K562 (cell line): ENCODE results near the gene SLC25A33. TPM values are rescaled to one million over a fixed set of nuclear protein-coding genes. Genes with fewer than 3 reads are reported as not detected.

Source experiments
- ADNP ChIP-seq: fragments of 200-800 bp; sonication (Bioruptor generic); IDR thresholded peaks from 2 replicates; pipeline ENCODE4 v1.6.1; 2016; ENCODE audit warnings: missing genetic modification characterization, missing compliant biosample characterization
- AFF1 ChIP-seq, 2 experiments: fragments of 450-650 bp; IDR thresholded peaks; 2 replicates each; pipeline ENCODE4 v1.6.1; 2018; ENCODE audit warnings: mild to moderate bottlenecking in 2 of 2, low read depth in 1 of 2; ENCODE audit not compliant: partially characterized antibody in 2 of 2
- E2F4 ChIP-seq: sonication (generic); formaldehyde crosslinking; IDR thresholded peaks from 2 replicates; pipeline ENCODE4 v1.8.0; 2022; ENCODE audit warnings: mild to moderate bottlenecking, low read depth, missing genetic modification reagents
- MYC ChIP-seq, 2 experiments: fragments of 250-450 bp in 1 of 2; sonication (Bioruptor Pico) in 1 of 2; IDR thresholded peaks; 2 replicates each; pipeline versions ENCODE4 v1.5.1 to v1.6.1; 2012 to 2021; ENCODE audit warnings: low read depth in 2 of 2, borderline replicate concordance in 1 of 2, improper control_type of control experiment in 1 of 2, low read length in 1 of 2, mild to moderate bottlenecking in 1 of 2, moderate library complexity in 1 of 2
- NRF1 ChIP-seq, 2 experiments: fragments of 450-650 bp; IDR thresholded peaks in 1 of 2; conservative IDR thresholded peaks in 1 of 2; 2 replicates each; pipeline ENCODE4 v1.6.1; 2014; ENCODE audit warnings: mild to moderate bottlenecking in 2 of 2
- TCFL5 ChIP-seq: fragments of 250-450 bp; sonication (Bioruptor Pico); conservative IDR thresholded peaks from 2 replicates; pipeline ENCODE4 v1.6.1; 2021; ENCODE audit warnings: mild to moderate bottlenecking, moderate library complexity, matching md5 sums
- THAP7 ChIP-seq: fragments of 250-450 bp; sonication (Bioruptor Pico); IDR thresholded peaks from 2 replicates; pipeline ENCODE4 v1.5.0; 2021
- YY1 ChIP-seq, 3 experiments: IDR thresholded peaks; 2 replicates each; pipeline ENCODE4 v1.6.1; 2011; ENCODE audit warnings: low read length in 2 of 3, mild to moderate bottlenecking in 2 of 3, moderate library complexity in 2 of 3, borderline replicate concordance in 1 of 3, control low read depth in 1 of 3, low read depth in 1 of 3; ENCODE audit not compliant: insufficient read depth in 3 of 3, insufficient replicate concordance in 2 of 3, control insufficient read depth in 1 of 3, insufficient read length in 1 of 3; ENCODE audit errors: extremely low read depth in 1 of 3
- ZNF445 ChIP-seq: fragments of 250-450 bp; sonication (Bioruptor Pico); IDR thresholded peaks from 2 replicates; pipeline ENCODE4 v1.4.0; 2020; ENCODE audit warnings: low read depth, mild to moderate bottlenecking, moderate library complexity
- ZNF512 ChIP-seq: IDR thresholded peaks from 2 replicates; pipeline ENCODE4 v1.6.1; 2016; ENCODE audit warnings: missing genetic modification characterization, missing compliant biosample characterization
- ZNF589 ChIP-seq: fragments of 200-800 bp; sonication (Bioruptor generic); IDR thresholded peaks from 2 replicates; pipeline ENCODE4 v1.6.1; 2016; ENCODE audit warnings: low read depth, missing genetic modification characterization, missing compliant biosample characterization
- ZNF639 ChIP-seq, 2 experiments: fragments of 200-800 bp in 1 of 2; sonication (Bioruptor generic) in 1 of 2; sonication (generic) in 1 of 2; formaldehyde crosslinking in 1 of 2; IDR thresholded peaks in 1 of 2; conservative IDR thresholded peaks in 1 of 2; 2 replicates each; pipeline versions ENCODE4 v1.5.0 to v1.6.1; 2016 to 2020; ENCODE audit warnings: missing compliant biosample characterization in 1 of 2, missing genetic modification characterization in 1 of 2, missing genetic modification reagents in 1 of 2
- polyA plus RNA-seq, 8 experiments: library from polyadenylated mRNA; depleted of rRNA in 4 of 8; stranded (reverse) in 5 of 8; unstranded in 3 of 8; fragments of >200 nt; fragmentation: Nextera tagmentation in 2 of 8; fragmentation: Illumina TruSeq in 1 of 8; extraction: Ambion mirVana in 2 of 8; extraction: Trizol in 1 of 8; gene quantifications; 2 replicates each; pipeline versions ENCODE4 v1.2.1 to v1.2.3, GENCODE V29; 2011 to 2014; ENCODE audit warnings: inconsistent platforms in 1 of 8, missing spikeins in 1 of 8
- total RNA-seq, 7 experiments: library from RNA; depleted of rRNA in 6 of 7; stranded (reverse); fragments of >200 nt in 6 of 7; fragmentation: Illumina TruSeq in 2 of 7; extraction: Trizol in 2 of 7; gene quantifications; 2 replicates each; pipeline versions ENCODE4 v1.2.1 to v1.2.3, GENCODE V29; 2011 to 2021; ENCODE audit warnings: low replicate concordance in 1 of 7
- TF ChIP-seq, protein P1 (sequence below): sonication (generic); formaldehyde crosslinking; IDR thresholded peaks from 2 replicates; pipeline ENCODE4 v1.8.1; 2023; ENCODE audit warnings: mild to moderate bottlenecking, missing genetic modification reagents

SLC25A33 gene
- total and polyA plus RNA-seq, 9 of the 15 experiments (the other 6 are each of a cell fraction or from before 2014, with no cell fraction given), result 3.2 to 23.5 (median 17.5) TPM

DNA sequence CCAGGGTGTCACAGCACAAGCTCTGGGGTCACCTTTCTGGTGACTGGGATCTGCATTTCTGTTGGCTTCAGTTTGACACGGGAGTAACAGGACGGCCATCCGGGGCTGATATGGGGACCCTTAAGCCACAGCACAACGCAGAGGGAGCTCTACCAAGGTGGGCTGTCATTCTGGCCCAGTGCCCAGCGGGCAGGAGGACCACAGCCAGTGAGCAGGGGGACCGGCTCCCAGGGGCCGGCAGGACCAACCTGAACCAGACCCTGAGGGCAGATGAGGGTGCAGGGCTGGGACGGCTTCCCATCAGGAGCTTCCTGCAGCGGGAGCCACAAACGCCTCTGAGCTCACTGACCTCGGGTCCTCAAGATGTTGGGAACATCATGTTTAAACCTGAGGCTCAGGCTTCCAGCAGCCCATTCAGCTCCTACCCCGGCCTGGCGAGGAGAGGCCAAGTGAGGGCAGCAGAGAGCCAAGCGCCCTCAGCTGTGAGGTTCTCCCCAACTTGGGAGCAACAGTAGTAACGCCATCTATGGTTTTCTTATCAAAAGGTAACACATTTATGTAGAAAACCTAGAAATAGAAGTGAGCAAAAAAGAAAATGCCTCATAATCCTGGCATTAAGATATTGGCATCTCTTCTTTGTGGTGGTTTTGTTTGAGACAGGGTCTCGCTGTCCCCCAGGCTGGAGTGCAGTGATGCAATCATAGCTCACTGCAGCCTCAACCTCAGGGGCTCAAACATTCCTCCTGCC lies 76.2 kb downstream of the SLC25A33 start (continued):
- TF ChIP-seq AFF1 (IDR thresholded peaks at IDR 0.05; ENCODE audit: low read depth in 1 of 2, partially characterized antibody in 2 of 2) (no peak), ZNF512 (no peak), ADNP (tag) (no peak), ZNF589 (CRISPR knock-in tag) (no peak), MYC (IDR thresholded peaks at IDR 0.05; ENCODE audit: low read depth, low read length) (peak; percentile 17; the same call in 1 of the 2 replicates), MYC (CRISPR knock-in tag; IDR thresholded peaks at IDR 0.05; ENCODE audit: borderline replicate concordance, low read depth) (no peak), ZNF639 (CRISPR knock-in tag; conservative IDR thresholded peaks at IDR 0.05 in 1 of 2, IDR thresholded peaks at IDR 0.05 in 1 of 2) (no peak), TCFL5 (CRISPR knock-in tag) (no peak), YY1 (IDR thresholded peaks at IDR 0.05; ENCODE audit: borderline replicate concordance in 1 of 3, control insufficient read depth in 1 of 3, extremely low read depth in 1 of 3, insufficient read depth in 3 of 3, insufficient read length in 1 of 3, insufficient replicate concordance in 2 of 3, low read depth in 1 of 3, low read length in 2 of 3) (no peak), THAP7 (CRISPR knock-in tag) (no peak), E2F4 (CRISPR knock-in tag) (no peak), NRF1 (conservative IDR thresholded peaks at IDR 0.05 in 1 of 2, IDR thresholded peaks at IDR 0.05 in 1 of 2) (no peak), ZNF445 (CRISPR knock-in tag) (no peak)
- TF ChIP-seq, protein P1, sequence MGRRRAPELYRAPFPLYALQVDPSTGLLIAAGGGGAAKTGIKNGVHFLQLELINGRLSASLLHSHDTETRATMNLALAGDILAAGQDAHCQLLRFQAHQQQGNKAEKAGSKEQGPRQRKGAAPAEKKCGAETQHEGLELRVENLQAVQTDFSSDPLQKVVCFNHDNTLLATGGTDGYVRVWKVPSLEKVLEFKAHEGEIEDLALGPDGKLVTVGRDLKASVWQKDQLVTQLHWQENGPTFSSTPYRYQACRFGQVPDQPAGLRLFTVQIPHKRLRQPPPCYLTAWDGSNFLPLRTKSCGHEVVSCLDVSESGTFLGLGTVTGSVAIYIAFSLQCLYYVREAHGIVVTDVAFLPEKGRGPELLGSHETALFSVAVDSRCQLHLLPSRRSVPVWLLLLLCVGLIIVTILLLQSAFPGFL (CRISPR knock-in tag), result no peak
